Vagina (tissue), 2 donors: ENCODE measurements around the gene TMEM240.

Experiments used
- CTCF ChIP-seq, 3 experiments: fragments of 450-650 bp in 2 of 3; fragments of 200-600 bp in 1 of 3; sonication (generic) in 1 of 3; IDR thresholded peaks; one replicate each; pipeline ENCODE4 v1.5.1; 2017 to 2019; ENCODE audit warnings: antibody characterized with exemption in 3 of 3, mild to moderate bottlenecking in 2 of 3, moderate library complexity in 2 of 3
- POLR2A ChIP-seq, 2 donors: fragments of 450-650 bp; IDR thresholded peaks; one replicate each; pipeline ENCODE4 v1.6.1; 2017; ENCODE audit warnings: antibody characterized with exemption in 2 of 2, mild to moderate bottlenecking in 2 of 2, moderate library complexity in 2 of 2
- POLR2AphosphoS5 ChIP-seq, 2 donors: sonication (generic); formaldehyde crosslinking; IDR thresholded peaks; one replicate each; pipeline ENCODE4 v1.9.0; 2017; ENCODE audit warnings: antibody characterized with exemption in 2 of 2, mild to moderate bottlenecking in 2 of 2, low read depth in 1 of 2; ENCODE audit not compliant: insufficient read depth in 1 of 2

GRCh38 chr1:1528301-1529267 is 11.8 kb downstream of the TMEM240 start:
- TF ChIP-seq CTCF (IDR thresholded peaks at IDR 0.05) (no peak), POLR2A (IDR thresholded peaks at IDR 0.05) (no peak), POLR2AphosphoS5 (IDR thresholded peaks at IDR 0.05; ENCODE audit: insufficient read depth in 1 of 2, low read depth in 1 of 2) (no peak)
